Uterus (tissue), 2 donors: ENCODE measurements around the gene SMIM32.

Source experiments
- POLR2A ChIP-seq, 2 donors: fragments of 450-650 bp; IDR thresholded peaks; one replicate each; pipeline ENCODE4 v1.6.1; 2016; ENCODE audit warnings: antibody characterized with exemption in 2 of 2, mild to moderate bottlenecking in 1 of 2, moderate library complexity in 1 of 2
- TF ChIP-seq, protein P1 (sequence below), 4 experiments: fragments of 200-600 bp in 2 of 4; fragments of 450-650 bp in 2 of 4; sonication (generic) in 2 of 4; IDR thresholded peaks; one replicate each; pipeline ENCODE4 v1.5.1; 2016 to 2019; ENCODE audit warnings: antibody characterized with exemption in 4 of 4, mild to moderate bottlenecking in 2 of 4, moderate library complexity in 1 of 4

DNA sequence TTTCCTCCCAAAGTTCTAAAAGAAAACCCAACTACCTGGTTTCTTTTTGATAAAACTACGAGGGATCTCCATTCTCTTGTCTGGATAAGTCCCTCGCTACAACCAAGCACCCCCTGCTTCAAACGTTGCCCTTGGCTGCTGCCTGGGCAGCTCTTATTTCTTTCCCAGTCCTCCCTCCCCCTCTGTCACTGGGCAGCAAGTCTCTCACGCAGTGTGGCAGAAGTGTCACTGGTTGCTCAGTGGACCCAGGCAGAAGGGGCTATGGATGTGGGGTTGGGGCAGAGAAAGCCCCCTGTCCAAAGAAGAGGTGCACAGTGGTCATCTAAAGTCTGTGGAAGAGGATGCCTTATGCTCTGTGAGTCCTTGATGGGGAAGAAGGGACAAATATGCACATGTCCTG lies 7.2 kb upstream of the SMIM32 start:
- TF ChIP-seq, protein P1, sequence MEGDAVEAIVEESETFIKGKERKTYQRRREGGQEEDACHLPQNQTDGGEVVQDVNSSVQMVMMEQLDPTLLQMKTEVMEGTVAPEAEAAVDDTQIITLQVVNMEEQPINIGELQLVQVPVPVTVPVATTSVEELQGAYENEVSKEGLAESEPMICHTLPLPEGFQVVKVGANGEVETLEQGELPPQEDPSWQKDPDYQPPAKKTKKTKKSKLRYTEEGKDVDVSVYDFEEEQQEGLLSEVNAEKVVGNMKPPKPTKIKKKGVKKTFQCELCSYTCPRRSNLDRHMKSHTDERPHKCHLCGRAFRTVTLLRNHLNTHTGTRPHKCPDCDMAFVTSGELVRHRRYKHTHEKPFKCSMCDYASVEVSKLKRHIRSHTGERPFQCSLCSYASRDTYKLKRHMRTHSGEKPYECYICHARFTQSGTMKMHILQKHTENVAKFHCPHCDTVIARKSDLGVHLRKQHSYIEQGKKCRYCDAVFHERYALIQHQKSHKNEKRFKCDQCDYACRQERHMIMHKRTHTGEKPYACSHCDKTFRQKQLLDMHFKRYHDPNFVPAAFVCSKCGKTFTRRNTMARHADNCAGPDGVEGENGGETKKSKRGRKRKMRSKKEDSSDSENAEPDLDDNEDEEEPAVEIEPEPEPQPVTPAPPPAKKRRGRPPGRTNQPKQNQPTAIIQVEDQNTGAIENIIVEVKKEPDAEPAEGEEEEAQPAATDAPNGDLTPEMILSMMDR (IDR thresholded peaks at IDR 0.05) = no peak
- TF ChIP-seq POLR2A (IDR thresholded peaks at IDR 0.05) = no peak
